RWPE2 (cell line): ENCODE results near the gene KCNMB2.

Source experiments
- ATAC-seq: fragments of 200-7000 bp; cut with Tn5 transposase; 3 replicates; pipeline ENCODE4 v1.9.1; 2021; ENCODE audit warnings: low read depth
- DNase-seq: peaks from one replicate; pipeline ENCODE4 v3.0.0-alpha.2; 2020; ENCODE audit warnings: low spot score
- H3K27ac ChIP-seq: fragments of 450-650 bp; 2 replicates; pipeline ENCODE4 v1.5.1; 2017; ENCODE audit warnings: mild to moderate bottlenecking; ENCODE audit not compliant: poor library complexity, severe bottlenecking
- H3K27me3 ChIP-seq: fragments of 250-450 bp; sonication (Bioruptor Pico); 2 replicates; pipeline ENCODE4 v1.5.1; 2021; ENCODE audit warnings: mild to moderate bottlenecking, moderate library complexity; ENCODE audit not compliant: insufficient read depth, poor library complexity, severe bottlenecking
- H3K36me3 ChIP-seq: fragments of 250-450 bp; sonication (Bioruptor Pico); 2 replicates; pipeline ENCODE4 v1.5.1; 2020; ENCODE audit warnings: low read depth, mild to moderate bottlenecking, moderate library complexity
- H3K4me1 ChIP-seq: fragments of 250-450 bp; sonication (Bioruptor Pico); 2 replicates; pipeline ENCODE4 v1.5.1; 2021; ENCODE audit warnings: mild to moderate bottlenecking, moderate library complexity; ENCODE audit not compliant: insufficient read depth, poor library complexity, severe bottlenecking
- H3K4me3 ChIP-seq: fragments of 250-450 bp; sonication (Bioruptor Pico); 2 replicates; pipeline ENCODE4 v1.5.1; 2021; ENCODE audit warnings: mild to moderate bottlenecking, moderate library complexity; ENCODE audit not compliant: severe bottlenecking
- H3K9me3 ChIP-seq: fragments of 250-450 bp; sonication (Bioruptor Pico); 2 replicates; pipeline ENCODE4 v1.5.1; 2021; ENCODE audit warnings: mild to moderate bottlenecking, moderate library complexity; ENCODE audit not compliant: severe bottlenecking
- TF ChIP-seq, protein P1 (sequence below): fragments of 450-650 bp; IDR thresholded peaks from one replicate; pipeline ENCODE4 v1.5.1; 2017; ENCODE audit warnings: mild to moderate bottlenecking, moderate library complexity; ENCODE audit not compliant: poor library complexity, severe bottlenecking

Gene KCNMB2

DNA sequence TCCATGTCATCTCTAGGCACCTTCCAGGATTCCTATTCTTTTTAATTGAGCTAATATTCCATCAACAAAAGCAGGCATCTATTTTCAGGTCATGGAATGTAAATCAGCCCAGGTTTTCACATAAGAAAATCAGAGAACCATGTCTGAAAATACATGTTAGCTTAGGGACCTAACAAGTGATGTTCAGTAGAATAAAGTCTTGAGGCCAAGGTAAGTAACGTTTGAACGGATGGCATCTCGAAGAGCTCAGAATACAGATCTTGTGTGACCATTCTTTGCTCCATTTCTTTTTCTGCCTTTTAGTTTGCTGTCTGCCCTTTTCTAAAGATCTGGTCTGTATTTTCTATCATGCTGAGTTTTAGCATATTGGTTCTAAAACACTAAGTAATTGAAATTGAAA lies 16.5 kb upstream of the KCNMB2 start:
- Histone ChIP-seq H3K4me1 (no peaks in the 10 kb centered on the region), H3K9me3 (no peaks in the 10 kb centered on the region), H3K36me3 (no peaks in the 10 kb centered on the region), H3K27me3 (no peaks in the 10 kb centered on the region), H3K27ac (no peak overlapping the region), H3K4me3 (no peak overlapping the region)
- ATAC-seq (no peak), DNase-seq (no peak)
- TF ChIP-seq, protein P1, sequence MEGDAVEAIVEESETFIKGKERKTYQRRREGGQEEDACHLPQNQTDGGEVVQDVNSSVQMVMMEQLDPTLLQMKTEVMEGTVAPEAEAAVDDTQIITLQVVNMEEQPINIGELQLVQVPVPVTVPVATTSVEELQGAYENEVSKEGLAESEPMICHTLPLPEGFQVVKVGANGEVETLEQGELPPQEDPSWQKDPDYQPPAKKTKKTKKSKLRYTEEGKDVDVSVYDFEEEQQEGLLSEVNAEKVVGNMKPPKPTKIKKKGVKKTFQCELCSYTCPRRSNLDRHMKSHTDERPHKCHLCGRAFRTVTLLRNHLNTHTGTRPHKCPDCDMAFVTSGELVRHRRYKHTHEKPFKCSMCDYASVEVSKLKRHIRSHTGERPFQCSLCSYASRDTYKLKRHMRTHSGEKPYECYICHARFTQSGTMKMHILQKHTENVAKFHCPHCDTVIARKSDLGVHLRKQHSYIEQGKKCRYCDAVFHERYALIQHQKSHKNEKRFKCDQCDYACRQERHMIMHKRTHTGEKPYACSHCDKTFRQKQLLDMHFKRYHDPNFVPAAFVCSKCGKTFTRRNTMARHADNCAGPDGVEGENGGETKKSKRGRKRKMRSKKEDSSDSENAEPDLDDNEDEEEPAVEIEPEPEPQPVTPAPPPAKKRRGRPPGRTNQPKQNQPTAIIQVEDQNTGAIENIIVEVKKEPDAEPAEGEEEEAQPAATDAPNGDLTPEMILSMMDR = no peak

DNA sequence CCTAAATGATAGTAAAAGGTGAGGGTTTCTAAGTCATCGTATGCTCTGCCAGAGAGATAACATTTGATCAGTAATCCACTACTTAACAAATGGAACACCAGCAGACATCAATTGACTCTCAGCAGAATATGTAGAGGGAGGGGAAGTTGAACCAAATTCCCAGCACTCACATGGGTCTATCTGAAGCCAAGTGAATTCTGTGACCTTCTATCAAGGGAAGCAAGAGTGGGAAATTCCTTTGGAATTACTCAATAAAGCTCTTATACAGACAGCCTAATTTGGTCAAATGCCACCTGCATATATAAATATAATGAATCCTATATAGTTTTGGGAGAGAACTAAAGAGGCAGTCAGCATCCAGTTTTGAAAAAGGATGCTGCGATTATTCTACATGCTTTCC lies 15.8 kb upstream of the KCNMB2 start:
- no peaks in the 10 kb centered on the region for H3K36me3 ChIP-seq
- ATAC-seq (no peak), DNase-seq (no peak)
- no peaks in the 10 kb centered on the region for H3K4me1 ChIP-seq
- H3K9me3 ChIP-seq = no peaks in the 10 kb centered on the region
- no peak overlapping the region for H3K27ac ChIP-seq
- no peak overlapping the region for H3K4me3 ChIP-seq
- no peaks in the 10 kb centered on the region for H3K27me3 ChIP-seq
- TF ChIP-seq, protein P1 = no peak

DNA sequence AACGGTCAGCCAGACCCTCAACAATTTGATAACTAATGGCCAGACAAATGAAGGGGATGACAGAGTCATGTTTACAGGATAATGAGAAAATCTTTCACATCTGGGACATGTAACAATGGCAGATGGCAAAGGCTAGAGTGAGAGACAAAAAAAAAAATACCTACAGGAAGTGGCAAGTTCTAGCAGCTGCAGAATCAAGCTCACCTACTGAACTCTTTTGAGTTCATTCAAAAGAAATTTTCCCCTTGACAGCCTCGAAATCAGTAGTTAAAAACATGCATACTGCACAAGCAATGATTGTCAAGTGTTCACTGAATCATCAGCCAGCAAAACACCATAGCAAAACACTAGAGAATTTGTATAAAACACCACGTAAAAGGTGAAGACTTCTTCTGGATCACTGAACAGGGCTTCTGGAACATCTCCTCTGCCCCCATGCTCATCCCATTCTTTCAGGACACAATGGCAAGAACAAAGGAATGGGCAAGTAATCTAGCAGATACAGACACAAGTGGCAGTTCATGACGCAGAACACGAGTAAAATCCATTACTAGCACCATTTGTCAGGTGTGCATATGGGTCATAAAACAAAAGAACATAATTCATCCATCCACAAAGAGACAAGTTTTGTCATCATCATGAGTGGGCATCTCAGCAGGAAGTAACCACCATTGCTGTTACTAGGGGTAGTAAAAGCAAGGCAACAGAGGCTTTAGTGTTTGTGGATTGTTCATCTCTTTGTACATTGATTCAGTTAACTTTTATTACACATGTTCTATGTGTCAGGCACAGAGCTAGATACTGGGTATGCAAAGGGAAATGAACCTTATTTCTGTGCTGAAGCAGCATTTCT lies 13.8 kb upstream of the KCNMB2 start:
- H3K4me1 ChIP-seq = no peaks in the 10 kb centered on the region
- no peak overlapping the region for H3K4me3 ChIP-seq
- H3K9me3 ChIP-seq = no peaks in the 10 kb centered on the region
- DNase-seq = no peak
- no peak overlapping the region for H3K27ac ChIP-seq
- ATAC-seq = no peak
- TF ChIP-seq, protein P1 = no peak
- no peaks in the 10 kb centered on the region for H3K36me3 ChIP-seq
- no peaks in the 10 kb centered on the region for H3K27me3 ChIP-seq

DNA sequence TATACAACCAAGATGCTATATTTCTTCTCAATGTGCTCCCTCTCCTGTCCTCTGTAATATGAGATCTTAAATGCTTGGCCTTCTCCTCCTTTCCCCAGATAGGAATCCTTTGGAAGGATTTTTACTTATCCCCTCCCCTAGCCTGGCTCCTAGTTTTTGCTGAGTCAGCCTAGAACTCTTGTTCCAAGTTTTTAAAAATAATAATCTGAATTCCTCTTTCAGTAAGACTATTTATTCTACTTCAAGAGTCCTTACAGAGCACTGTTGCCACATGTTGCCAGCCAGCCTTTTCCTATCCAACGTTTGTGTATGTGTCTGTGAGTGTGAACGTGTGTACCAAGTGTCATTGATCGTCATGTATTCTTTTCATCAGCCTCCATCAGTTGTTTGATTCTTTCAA lies 11.0 kb upstream of the KCNMB2 start:
- no peak for ATAC-seq
- no peak overlapping the region for H3K4me3 ChIP-seq
- TF ChIP-seq, protein P1 = no peak
- H3K27ac ChIP-seq = no peak overlapping the region
- no peaks in the 10 kb centered on the region for H3K4me1 ChIP-seq
- H3K27me3 ChIP-seq = no peaks in the 10 kb centered on the region
- DNase-seq = no peak
- H3K9me3 ChIP-seq = no peaks in the 10 kb centered on the region
- H3K36me3 ChIP-seq = no peaks in the 10 kb centered on the region

DNA sequence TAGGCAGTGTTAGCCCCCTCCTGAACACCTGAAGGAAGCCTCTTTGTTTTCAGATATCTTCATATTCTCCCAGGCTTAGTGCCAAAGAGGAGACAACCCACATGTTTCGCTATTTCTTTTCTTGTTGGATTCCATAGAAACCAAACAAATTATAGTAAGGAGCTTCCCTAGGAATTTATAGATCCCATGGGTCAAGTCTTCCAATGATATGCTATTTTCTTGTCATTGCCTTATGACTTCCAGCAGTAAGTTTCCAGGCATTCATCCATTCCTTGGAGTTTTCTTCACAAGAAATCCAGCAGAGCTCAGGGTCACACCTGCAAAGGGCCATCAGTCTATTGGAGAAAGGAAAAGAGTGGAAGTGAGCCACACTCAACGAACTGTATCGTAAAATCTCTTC lies 9.9 kb upstream of the KCNMB2 start:
- ATAC-seq (no peak), DNase-seq (no peak)
- Histone ChIP-seq H3K36me3 (no peaks in the 10 kb centered on the region), H3K9me3 (no peaks in the 10 kb centered on the region), H3K27me3 (no peaks in the 10 kb centered on the region), H3K4me1 (no peaks in the 10 kb centered on the region), H3K4me3 (no peak overlapping the region), H3K27ac (no peak overlapping the region)
- TF ChIP-seq, protein P1 = no peak
